Left ventricle myocardium inferior (tissue), 1 donor: ENCODE results near the gene TANC2. TPM values are rescaled to one million over a fixed set of nuclear protein-coding genes. Genes with fewer than 3 reads are reported as not detected.

Experiments used
- DNase-seq: peaks from one replicate; pipeline ENCODE4 v3.0.0-alpha.2; 2020
- H3K27ac ChIP-seq: fragments of 200-600 bp; replicated peaks from 2 replicates; pipeline ENCODE4 v1.8.0; 2021
- H3K27me3 ChIP-seq: fragments of 200-600 bp; 2 replicates; pipeline ENCODE4 v1.8.0; 2021; ENCODE audit warnings: low read depth
- H3K36me3 ChIP-seq: fragments of 200-600 bp; 2 replicates; pipeline ENCODE4 v1.8.0; 2021
- H3K4me1 ChIP-seq: fragments of 200-600 bp; 2 replicates; pipeline ENCODE4 v1.8.0; 2021
- H3K4me3 ChIP-seq: fragments of 200-600 bp; 2 replicates; pipeline ENCODE4 v1.8.0; 2021; ENCODE audit warnings: mild to moderate bottlenecking, moderate library complexity
- H3K9me3 ChIP-seq: fragments of 200-600 bp; replicated peaks from 2 replicates; pipeline ENCODE4 v1.8.0; 2021
- CTCF ChIP-seq: fragments of 200-600 bp; IDR thresholded peaks from 2 replicates; pipeline ENCODE4 v1.8.0; 2021; ENCODE audit warnings: antibody characterized with exemption, mild to moderate bottlenecking, borderline replicate concordance
- intact Hi-C: fragments of 100-400 bp; cut with micrococcal nuclease; formaldehyde crosslinking; loops from one replicate; pipeline ENCODE4 v1.11.0; 2022
- total RNA-seq: library from RNA; stranded (reverse); fragmentation: NEBNext Ultra II Directional; extraction: Animal tissue kit (Norgen Biotek cat#: 25700); gene quantifications from one replicate; pipeline ENCODE4 v1.2.1, GENCODE V29; 2021
- donor health status: DM: no; HTN: yes; CAD: no; lungs with severe emphysema.

Gene TANC2
- total RNA-seq, 1 donor from 2014 or later: 9.0 TPM

- no peak for TF ChIP-seq CTCF
- H3K4me3 ChIP-seq: no peak overlapping the region
- no peak overlapping the region for H3K27ac ChIP-seq
- DNase-seq: no peak
- peaks cover 7% of the 10 kb centered on the region for H3K4me1 ChIP-seq
- H3K9me3 ChIP-seq: peaks cover 18% of the 10 kb centered on the region
- H3K36me3 ChIP-seq: no peaks in the 10 kb centered on the region
- no peaks in the 10 kb centered on the region for H3K27me3 ChIP-seq
- intact Hi-C loops: no loop called here
These were observed 17.7 kb upstream of the TANC2 start for GRCh38 chr17:62948370-62948769.

GRCh38 chr17:62949036-62949435, 17.0 kb upstream of the TANC2 start:
- Histone ChIP-seq H3K27me3 (no peaks in the 10 kb centered on the region), H3K4me3 (no peak overlapping the region), H3K27ac (no peak overlapping the region), H3K36me3 (no peaks in the 10 kb centered on the region), H3K4me1 (peaks cover 7% of the 10 kb centered on the region), H3K9me3 (peaks cover 18% of the 10 kb centered on the region)
- intact Hi-C loops: no loop called here
- no peak for TF ChIP-seq CTCF
- DNase-seq: no peak

DNA sequence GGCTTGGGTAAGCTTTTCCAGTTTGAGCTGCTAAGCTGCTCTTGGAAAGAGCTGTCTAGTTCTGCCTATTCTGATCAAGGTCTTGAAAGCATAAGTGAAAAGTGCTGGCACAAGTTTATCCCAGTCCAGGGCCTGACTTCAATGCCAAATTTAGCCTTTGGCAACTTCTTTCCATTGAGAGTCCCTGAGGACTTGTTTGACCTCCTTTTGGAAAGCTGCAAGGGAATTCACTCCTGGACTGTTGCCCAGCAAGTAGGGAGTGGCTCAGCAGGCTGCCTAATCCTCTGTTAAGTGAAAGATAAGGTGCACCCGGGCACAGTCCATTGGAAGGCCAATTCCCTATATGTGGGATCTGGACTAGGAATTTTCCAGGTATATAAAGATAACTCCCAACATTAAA, 16.0 kb upstream of the TANC2 start:
- H3K9me3 ChIP-seq: peaks cover 18% of the 10 kb centered on the region
- no peak for TF ChIP-seq CTCF
- H3K27ac ChIP-seq: peak overlapping the region; percentile 48
- intact Hi-C loops: no loop called here
- H3K27me3 ChIP-seq: no peaks in the 10 kb centered on the region
- peaks cover 7% of the 10 kb centered on the region for H3K4me1 ChIP-seq
- no peaks in the 10 kb centered on the region for H3K36me3 ChIP-seq
- H3K4me3 ChIP-seq: no peak overlapping the region
- peak; percentile 32 for DNase-seq

DNA sequence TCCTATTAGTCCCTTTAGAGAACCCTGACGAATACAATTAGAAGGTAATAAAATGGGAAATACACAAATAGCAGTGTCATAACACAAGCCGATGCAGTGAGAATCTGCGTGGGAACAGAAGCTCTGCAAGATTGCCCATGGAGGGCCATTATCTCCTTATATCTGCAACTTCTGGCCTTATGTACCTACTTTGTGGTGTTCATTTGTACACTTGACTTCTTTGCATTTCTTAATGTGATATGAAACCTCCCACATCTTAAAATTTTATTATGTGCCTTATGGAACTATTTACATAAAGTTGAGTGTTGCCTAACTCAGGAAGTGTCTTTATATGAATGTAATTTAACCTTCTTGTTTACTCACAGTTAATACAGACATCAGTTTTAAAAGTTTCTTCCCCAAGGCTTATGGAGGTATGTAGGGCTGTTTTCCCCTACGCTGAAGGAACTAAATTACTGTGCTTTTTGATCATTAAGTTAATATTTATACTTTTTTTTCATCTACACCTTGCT, 10.1 kb upstream of the TANC2 start:
- intact Hi-C loops: no loop called here

DNA sequence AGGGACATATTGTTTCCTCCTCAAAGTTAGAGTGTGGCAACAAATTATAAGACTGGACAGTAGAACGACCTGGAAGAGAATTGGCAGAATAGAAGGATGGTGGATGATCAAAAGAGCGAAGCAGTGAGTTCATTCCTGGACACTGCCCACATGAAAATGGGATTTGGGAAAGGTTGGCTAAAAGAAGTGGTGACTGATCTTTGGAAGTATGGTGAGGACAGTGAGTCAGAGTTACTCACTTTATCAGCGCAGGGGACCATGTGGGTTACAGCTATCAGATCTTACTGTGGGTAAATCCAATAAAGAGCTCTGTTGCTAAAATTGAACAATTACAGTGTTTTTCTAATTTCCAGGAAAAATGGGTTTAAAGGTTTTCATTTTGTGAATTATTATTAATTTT, 2.7 kb upstream of the TANC2 start:
- Histone ChIP-seq H3K4me1 (peaks cover 23% of the 10 kb centered on the region), H3K36me3 (no peaks in the 10 kb centered on the region), H3K4me3 (no peak overlapping the region), H3K9me3 (no peaks in the 10 kb centered on the region), H3K27me3 (no peaks in the 10 kb centered on the region), H3K27ac (no peak overlapping the region)
- no peak for DNase-seq
- no peak for TF ChIP-seq CTCF
- intact Hi-C loops: no loop called here

More for the DNA sequence above, 10.1 kb upstream of the TANC2 start:
- Histone ChIP-seq H3K27me3 (no peaks in the 10 kb centered on the region), H3K36me3 (no peaks in the 10 kb centered on the region), H3K4me1 (no peaks in the 10 kb centered on the region), H3K9me3 (peaks cover 8% of the 10 kb centered on the region), H3K27ac (no peak overlapping the region), H3K4me3 (no peak overlapping the region)
- DNase-seq: no peak
- no peak for TF ChIP-seq CTCF

DNA sequence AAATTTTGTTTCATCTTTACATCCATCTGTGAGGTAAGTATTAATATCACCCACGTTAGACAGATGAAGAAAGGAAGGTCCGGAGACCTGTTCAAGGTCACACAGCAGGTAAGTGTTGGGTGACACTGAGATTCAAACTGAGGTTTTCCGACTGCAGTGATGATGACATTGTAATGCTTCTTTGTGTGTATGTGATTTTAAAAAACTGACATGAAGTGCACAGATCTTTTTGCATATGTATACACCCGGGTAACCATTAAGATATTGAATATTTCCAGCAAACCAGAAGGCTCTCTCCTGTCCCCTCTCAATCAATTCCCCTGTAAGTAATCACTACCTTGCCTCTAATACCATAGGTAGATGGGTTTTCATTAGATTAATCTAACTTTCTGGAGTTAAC, 1.5 kb upstream of the TANC2 start:
- H3K27ac ChIP-seq: no peak overlapping the region
- no peaks in the 10 kb centered on the region for H3K9me3 ChIP-seq
- DNase-seq: no peak
- intact Hi-C loops: no loop called here
- no peaks in the 10 kb centered on the region for H3K36me3 ChIP-seq
- no peak overlapping the region for H3K4me3 ChIP-seq
- no peaks in the 10 kb centered on the region for H3K27me3 ChIP-seq
- no peak for TF ChIP-seq CTCF
- peaks cover 27% of the 10 kb centered on the region for H3K4me1 ChIP-seq
